GM06990 (cell line): ENCODE data around the gene EYA2.

Experiments
- DNase-seq: peaks from one replicate; pipeline ENCODE4 v3.0.0-alpha.2; 2011; ENCODE audit not compliant: insufficient read length; ENCODE audit errors: extremely low read depth
- H3K27me3 ChIP-seq: replicated peaks from 2 replicates; pipeline ENCODE4 v1.6.0; 2011; ENCODE audit warnings: low read length; ENCODE audit not compliant: control insufficient read depth, insufficient read depth
- H3K36me3 ChIP-seq: 2 replicates; pipeline ENCODE4 v1.5.1; 2011; ENCODE audit warnings: low read length; ENCODE audit not compliant: control insufficient read depth, insufficient read depth
- H3K4me3 ChIP-seq: replicated peaks from 2 replicates; pipeline ENCODE4 v1.5.1; 2011; ENCODE audit warnings: low read depth, mild to moderate bottlenecking, control low read depth, low read length
- TF ChIP-seq, protein P1 (sequence below): IDR thresholded peaks from 2 replicates; pipeline ENCODE4 v1.5.1; 2011; ENCODE audit warnings: low read length, control low read depth, mild to moderate bottlenecking, inconsistent platforms; ENCODE audit not compliant: insufficient read depth, poor library complexity, severe bottlenecking

EYA2 gene

GRCh38 chr20:46965477-46965876, 70.8 kb downstream of the EYA2 start:
- TF ChIP-seq, protein P1, sequence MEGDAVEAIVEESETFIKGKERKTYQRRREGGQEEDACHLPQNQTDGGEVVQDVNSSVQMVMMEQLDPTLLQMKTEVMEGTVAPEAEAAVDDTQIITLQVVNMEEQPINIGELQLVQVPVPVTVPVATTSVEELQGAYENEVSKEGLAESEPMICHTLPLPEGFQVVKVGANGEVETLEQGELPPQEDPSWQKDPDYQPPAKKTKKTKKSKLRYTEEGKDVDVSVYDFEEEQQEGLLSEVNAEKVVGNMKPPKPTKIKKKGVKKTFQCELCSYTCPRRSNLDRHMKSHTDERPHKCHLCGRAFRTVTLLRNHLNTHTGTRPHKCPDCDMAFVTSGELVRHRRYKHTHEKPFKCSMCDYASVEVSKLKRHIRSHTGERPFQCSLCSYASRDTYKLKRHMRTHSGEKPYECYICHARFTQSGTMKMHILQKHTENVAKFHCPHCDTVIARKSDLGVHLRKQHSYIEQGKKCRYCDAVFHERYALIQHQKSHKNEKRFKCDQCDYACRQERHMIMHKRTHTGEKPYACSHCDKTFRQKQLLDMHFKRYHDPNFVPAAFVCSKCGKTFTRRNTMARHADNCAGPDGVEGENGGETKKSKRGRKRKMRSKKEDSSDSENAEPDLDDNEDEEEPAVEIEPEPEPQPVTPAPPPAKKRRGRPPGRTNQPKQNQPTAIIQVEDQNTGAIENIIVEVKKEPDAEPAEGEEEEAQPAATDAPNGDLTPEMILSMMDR = no peak
- H3K27me3 ChIP-seq = no peaks in the 10 kb centered on the region
- H3K4me3 ChIP-seq = no peak overlapping the region
- DNase-seq = no peak
- H3K36me3 ChIP-seq = no peaks in the 10 kb centered on the region; the same call in none of the 2 replicates

- no peaks in the 10 kb centered on the region for H3K27me3 ChIP-seq
- DNase-seq = no peak
- no peaks in the 10 kb centered on the region; the same call in none of the 2 replicates for H3K36me3 ChIP-seq
- TF ChIP-seq, protein P1 = no peak
- H3K4me3 ChIP-seq = no peak overlapping the region
These were observed 73.0 kb downstream of the EYA2 start for GRCh38 chr20:46967646-46968045.

- DNase-seq = no peak
- no peaks in the 10 kb centered on the region for H3K36me3 ChIP-seq
- no peaks in the 10 kb centered on the region for H3K27me3 ChIP-seq
- H3K4me3 ChIP-seq = no peak overlapping the region
- TF ChIP-seq, protein P1 = no peak
These were observed 76.4 kb downstream of the EYA2 start for GRCh38 chr20:46970937-46971630.

DNA sequence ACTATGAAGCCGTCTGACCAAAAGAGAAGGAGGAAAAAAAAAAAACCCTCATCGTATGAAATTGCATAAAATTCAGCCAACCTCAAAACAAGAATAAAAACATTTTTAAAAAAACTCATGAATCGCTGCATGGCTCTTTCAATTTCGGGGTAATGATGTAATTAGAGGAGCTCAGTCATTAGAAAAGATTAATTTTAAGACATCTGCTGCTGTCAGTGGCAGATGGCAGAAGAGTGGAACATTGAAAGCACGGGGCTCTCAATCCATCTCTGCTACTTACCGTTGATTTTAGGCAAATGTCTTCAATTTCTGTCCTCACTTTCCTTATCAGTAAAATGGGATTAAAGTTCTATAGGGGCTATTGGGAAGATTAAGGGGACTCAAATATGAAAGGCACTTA, 79.1 kb downstream of the EYA2 start:
- TF ChIP-seq, protein P1 = no peak
- Histone ChIP-seq H3K27me3 (no peaks in the 10 kb centered on the region), H3K36me3 (no peaks in the 10 kb centered on the region), H3K4me3 (no peak overlapping the region)
- no peak for DNase-seq

- Histone ChIP-seq H3K4me3 (no peak overlapping the region), H3K27me3 (no peaks in the 10 kb centered on the region), H3K36me3 (no peaks in the 10 kb centered on the region)
- DNase-seq = no peak
- TF ChIP-seq, protein P1 = no peak
These were observed 80.2 kb downstream of the EYA2 start for GRCh38 chr20:46974669-46975434.
